Muscle of back (tissue), 11 donors: Measurements from ENCODE around the gene PUS3. TPM values are rescaled to one million over a fixed set of nuclear protein-coding genes. Genes with fewer than 3 reads are reported as not detected.
A peak's percentile ranks its signal among the peaks of the same experiment; 100 is the strongest.
"Not testable (repeated sequence)": the region's sequence is repeated elsewhere in the genome, so short reads cannot be mapped to it uniquely, and the experiment has no call there.

Source experiments
- DNase-seq, 3 donors: peaks; one replicate each; pipeline versions ENCODE4 v3.0.0 to v3.0.0-alpha.2; 2013
- polyA plus RNA-seq, 10 donors: library from polyadenylated mRNA; unstranded; fragments of 120-200 nt; gene quantifications; one replicate each; pipeline ENCODE4 v1.2.1, GENCODE V29; 2013; ENCODE audit not compliant: insufficient read length in 10 of 10

Gene PUS3
- polyA plus RNA-seq, 10 donors, result 9.5 to 14.4 (median 11.7) TPM

DNA sequence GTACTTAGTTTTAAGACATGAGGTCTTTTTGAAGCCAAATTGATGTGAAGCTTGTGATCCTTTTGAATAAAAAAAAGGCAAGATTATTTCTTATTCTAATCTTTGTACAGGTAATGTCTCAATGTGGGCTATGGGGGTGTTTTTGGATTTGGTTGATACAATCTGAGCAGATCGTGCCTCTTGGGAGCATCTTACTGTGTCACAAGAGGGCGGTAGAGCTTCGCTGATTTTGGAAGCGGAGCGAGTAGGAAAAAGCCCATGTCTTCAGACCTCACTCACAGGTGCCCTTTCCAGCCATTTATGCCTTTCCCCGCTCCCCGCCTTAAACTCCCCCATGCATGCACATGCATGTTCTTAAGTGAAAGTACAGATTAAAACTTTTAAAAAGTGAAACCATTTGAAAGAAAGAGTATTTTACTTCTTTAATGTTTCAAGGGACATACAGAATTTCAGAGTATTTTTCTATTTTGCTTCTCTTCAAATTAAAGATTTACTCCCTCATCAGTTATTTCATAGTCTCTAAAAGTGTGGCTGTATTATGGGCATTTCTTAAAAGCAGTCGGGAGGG lies 20.1 kb upstream of the PUS3 start:
- peak; percentile 67 to 88 (median 82) for DNase-seq

DNA sequence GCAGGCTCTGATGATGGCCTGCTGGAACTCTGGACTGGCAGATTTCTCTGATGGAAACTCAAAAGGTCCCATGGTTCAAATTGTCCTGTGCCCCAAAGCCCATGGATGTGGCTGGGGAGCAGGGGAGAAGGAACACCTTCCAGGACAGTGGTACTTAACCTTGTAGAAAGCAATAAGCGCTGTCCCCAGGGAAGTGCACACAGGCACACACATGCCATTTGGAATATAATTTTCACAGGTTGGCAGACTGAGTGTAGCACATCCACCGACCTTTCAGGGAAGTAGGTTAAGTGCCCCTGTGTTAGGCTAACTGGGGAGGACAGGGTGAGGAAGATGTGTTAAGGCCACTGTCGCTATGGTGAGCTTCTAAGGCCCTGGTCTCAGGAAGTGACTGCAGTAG lies 19.1 kb upstream of the PUS3 start:
- DNase-seq, result no peak

DNA sequence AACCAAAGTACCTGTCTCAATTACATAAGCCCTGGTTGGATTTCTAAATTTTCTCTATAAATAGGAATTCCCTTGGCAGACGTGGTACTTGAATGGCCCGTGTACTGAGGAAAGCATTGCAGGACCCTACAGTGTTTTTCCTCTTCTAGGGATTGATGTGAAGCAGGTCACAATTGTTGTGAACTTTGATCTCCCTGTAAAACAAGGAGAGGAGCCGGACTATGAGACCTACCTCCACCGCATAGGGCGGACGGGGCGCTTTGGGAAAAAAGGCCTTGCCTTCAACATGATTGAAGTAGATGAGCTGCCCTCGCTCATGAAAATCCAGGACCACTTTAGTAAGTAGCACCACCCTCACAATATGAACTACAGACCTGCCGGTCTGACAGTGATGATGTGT lies 18.0 kb upstream of the PUS3 start:
- DNase-seq, result no peak

DNA sequence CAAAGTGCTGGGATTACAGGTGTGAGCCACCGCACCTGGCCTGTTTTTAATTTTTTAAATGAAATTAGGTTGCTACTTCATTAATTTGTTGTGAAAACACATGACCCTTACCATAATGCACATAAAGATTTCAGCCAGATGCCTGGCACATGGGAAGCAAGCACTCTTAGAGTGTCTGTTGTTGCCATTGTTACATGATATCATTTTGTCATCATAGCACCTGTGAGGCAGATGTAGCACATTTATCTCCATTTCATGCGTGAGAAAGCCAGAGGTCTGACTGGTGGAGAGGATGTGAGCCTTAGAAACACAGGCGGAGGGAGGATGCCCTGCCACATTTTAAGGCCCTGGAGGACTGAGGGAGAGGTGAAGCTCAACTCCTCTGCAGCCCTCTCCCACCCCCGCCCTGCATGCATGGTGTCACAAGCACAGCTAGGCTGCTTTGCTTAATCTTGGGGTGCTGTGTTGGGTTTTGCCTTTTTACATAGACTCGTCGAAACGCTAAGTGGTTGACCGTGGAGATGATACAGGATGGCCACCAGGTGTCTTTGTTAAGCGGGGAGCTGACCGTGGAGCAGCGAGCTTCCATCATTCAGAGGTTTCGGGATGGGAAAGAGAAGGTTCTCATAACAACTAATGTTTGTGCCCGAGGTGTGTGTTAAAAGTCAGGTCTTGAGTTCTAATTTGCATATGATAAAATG lies 15.3 kb upstream of the PUS3 start:
- DNase-seq, result peak in 1 of 3 donors; percentile 6

DNA sequence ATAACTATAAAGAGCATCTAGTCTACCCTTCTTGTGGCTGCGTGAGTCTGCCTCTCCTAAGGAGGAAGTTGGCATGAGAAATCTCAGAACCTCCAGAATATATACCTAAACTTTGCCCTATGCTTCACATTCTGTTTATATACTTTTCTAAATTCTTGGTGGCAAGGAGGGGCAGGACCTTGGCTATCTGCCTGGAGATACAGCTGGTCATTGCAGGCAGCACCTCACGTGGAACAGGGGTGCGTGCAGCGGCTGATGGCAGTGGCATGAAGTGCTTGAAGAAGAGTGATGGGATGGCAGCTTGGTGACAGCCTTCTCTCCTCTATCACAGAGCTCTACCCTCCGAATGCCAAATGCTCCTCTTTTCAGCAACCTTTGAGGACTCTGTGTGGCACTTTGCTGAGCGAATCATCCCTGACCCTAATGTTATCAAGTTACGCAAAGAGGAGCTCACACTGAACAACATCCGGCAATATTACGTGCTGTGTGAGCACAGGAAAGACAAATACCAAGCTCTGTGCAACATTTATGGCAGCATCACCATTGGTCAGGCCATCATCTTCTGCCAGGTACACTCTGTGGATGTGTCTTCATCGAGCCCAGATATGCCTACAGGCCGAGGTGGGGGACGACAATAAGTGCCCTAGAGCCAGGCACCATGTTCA lies 13.8 kb upstream of the PUS3 start:
- no peak for DNase-seq

DNA sequence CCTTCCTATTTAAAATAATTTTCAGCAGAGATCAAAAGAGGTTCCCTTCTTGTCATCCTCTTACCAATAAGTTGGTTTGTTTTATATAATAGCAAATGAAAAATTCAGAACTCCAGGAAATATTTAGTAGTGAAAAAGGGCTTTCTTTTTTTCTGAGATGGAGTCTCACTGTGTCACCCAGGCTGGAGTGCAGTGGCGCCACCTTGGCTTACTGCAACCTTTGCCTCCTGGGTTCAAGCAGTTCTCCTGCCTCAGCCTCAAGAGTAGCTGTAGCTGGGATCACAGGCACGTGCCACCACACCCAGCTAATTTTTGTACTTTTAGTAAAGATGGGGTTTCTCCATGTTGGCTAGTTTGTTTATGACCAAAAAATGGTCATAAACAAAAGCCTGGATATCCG lies 11.6 kb upstream of the PUS3 start:
- not testable (repeated sequence) for DNase-seq

DNA sequence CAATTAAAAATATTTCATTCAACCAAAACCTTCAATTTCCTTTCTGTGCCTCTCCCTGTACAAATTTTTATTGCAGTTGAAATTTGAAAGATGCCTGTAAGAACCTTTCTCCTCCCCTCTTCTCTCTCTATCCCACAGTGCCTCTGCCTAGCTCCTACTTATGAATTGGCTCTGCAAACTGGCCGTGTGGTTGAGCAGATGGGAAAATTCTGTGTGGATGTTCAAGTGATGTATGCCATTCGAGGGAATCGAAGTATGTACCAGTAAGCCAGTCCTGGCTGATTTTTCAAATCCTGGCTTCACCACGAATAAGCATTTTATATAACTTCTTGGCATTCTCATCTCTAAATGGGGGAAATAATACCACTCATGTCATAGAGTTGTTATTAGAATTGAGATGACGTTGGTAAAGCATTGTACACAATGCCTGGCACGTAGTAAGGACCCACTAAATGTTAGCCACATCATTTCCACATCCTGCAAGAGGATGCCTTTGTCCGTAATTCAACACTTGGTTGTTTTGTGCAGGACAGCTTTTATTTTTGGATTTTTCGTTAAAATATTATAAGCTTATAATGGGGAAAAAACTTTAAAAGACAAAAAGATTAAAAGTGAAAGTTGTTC lies 7.3 kb upstream of the PUS3 start:
- no peak for DNase-seq

DNA sequence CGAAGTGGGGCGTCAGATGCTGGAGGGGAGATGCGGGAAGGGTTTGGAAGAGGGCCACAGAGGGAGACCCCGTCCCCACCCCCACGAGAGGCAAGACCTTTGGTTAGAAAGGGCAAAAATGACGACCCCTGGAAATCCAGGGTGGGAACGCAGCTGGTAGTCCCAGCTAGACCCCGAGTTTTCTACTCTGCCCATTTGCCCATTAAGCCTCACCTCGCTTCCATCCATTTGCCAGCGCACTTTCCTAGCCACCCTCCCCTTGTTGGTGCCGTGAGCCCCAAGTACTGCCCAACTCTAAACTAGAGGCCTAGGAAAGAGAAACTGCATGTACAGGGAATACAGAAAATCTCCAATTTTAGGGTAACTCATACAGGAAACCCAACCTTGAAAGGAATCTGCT lies 1.7 kb upstream of the PUS3 start:
- DNase-seq, result no peak

DNA sequence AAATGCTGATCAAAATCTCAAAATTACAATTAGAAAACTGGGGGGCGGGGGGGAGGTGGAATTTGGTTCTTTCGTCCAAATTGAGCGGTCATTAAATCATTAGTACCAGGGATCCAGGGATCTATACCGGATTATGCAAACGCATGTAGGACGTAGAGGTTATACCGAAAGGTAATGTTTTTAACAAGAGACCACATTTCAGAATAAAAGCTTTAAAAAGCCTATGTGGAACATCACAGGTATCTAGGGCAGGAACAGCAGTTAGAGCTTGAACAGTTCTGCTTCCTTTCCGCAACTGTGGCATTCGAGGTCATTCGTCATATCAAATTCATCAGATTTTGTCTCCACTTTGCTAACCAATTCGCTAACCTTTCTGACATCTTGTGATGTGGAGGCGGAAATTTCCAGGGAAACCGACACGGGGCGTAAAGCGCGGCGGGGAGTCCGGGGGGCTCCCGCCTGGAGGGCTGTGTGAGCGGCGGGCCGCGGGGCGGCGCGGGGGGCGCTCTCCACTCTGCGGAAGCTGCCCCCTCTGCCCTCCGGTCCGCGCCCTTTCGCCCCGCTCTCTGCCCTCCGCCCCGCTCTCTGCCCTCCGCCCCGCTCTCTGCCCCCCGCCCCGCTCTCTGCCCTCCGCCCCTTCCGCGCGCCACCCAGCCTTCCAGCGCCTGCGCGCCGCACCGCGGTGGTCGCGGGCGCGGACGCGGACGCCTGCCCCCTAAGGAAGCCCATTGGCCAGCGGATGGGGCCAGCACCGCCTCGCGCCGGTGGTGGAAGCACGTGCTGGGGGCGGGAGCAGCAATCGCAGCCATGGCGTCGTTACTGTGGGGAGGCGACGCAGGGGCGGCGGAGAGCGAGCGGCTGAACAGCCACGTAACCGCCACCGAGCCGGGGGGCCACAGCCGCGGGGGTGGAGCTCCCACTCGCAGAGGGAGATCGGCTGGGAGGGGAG lies 979 bp upstream of the PUS3 start, which contains the start of gene DDX25:
DDX25 (plus strand) TSS at position 798 of the 949 bp plus-strand sequence; CDS start at position 808, 10 bp downstream.
- peak in 1 of 3 donors; percentile 51 for DNase-seq

DNA sequence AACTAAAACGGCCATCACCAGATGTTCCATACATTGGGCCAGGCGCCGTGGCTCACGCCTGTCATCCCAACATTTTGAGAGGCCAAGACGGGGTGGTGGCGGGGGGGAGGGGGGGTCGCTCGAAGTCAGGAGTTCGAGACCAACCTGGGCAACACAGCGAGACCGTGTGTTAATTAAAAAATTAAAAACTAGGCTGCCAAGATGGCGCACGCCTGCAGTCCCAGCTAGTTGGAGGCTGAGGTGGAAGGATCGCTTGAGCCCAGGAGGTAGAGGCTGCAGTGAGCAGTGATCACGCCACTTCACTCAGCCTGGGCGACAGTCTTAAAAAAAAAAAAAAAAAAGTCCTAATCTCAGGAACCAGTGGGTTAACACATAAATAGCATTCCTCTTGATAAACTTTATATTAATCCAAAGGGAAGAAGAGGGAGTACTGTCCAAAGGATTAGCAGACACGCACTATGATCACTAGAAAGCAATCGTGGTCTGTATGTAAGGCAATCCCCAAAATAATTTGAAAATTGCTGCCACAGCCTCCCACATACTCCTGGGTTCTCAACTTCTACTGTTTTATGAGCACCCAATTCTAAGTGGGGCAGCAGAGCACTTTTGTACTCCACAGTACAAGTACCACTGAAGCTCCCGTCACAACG lies 604 bp downstream of the PUS3 start:
- no peak for DNase-seq

DNA sequence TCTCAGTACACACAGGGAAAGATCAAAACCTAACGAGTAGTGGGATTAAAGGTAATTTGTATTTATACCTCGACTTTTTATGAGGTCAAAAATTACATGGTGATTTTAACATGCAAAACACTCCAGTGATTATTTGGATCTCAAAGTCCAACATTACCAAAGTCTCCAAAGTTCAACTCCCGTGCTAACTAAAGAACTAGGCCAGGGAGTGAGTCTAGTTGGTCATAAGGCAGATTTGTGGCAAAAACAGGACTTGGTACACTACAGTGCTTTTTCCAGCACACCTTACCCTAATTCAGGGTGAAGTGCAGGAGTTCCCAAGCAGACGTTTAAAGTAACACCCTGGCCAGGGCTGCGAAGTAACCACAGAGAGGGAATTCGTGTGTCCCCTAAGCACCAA lies 1.1 kb downstream of the PUS3 start:
- DNase-seq, result no peak

DNA sequence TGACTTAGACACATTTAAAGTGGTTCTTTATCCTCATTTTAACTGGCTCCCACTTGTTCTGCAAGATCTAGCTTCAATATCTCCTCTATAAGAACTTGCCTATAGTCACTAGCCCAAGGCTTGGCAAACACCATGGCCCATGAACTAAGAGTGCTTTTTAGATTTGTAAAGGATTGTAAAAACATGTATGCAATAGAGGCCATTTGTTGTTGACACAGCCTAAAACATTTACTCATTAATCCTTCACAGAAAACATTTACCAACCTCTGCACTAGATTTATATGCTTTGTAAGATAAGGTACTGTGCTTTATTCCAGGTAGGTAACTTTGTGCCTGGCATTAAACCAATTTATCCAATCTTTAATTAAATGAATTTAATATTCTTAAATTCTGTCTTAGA lies 10.0 kb downstream of the PUS3 start:
- DNase-seq, result no peak

DNA sequence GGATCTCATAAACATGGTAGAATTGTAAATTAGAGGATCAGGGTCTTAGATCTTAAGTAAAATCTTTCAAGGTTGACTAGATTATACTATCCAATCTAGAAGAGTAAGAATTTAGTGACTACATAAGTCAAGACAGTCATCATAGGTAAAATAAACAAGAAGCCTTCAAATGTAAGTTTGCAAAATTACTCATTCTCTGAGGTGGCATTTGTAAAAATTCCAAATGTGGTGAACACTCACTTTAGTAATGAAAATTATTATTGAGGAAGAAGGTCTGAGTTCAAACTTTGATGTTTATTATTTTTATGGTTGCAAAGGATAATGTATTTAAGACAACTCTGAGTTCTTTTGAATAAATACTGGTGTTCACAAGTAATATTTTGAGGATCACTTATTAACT lies 10.9 kb downstream of the PUS3 start:
- no peak for DNase-seq

DNA sequence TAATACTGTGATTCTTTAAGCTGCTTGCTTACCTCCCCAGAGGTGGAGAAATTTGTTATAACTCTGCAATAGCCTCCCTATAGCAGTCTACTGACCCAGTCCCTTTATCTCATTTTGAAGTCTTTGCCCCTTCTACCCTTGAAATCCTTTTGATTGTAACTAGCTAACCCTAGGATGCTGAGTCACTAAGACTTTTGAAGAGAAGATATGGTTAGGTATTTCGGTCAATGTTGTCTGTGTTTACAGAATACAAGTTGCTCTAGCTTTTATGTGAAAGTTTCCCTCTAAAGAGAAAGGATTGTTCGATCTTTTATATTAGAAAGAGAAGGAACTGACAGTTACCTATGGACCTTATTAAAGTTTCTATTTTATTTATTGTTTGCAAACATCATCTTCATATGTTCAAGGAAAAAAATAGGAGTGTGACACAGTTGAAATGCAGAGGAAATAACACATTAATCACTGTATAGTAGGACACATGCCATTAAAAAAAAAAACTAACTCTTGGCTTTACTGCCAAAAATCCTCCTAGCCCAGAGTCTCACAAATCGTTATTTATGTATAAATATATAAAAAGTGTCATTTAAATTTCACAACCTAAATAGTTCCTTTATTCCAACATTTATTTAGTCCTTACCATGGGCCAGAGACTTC lies 12.4 kb downstream of the PUS3 start:
- DNase-seq, result no peak

DNA sequence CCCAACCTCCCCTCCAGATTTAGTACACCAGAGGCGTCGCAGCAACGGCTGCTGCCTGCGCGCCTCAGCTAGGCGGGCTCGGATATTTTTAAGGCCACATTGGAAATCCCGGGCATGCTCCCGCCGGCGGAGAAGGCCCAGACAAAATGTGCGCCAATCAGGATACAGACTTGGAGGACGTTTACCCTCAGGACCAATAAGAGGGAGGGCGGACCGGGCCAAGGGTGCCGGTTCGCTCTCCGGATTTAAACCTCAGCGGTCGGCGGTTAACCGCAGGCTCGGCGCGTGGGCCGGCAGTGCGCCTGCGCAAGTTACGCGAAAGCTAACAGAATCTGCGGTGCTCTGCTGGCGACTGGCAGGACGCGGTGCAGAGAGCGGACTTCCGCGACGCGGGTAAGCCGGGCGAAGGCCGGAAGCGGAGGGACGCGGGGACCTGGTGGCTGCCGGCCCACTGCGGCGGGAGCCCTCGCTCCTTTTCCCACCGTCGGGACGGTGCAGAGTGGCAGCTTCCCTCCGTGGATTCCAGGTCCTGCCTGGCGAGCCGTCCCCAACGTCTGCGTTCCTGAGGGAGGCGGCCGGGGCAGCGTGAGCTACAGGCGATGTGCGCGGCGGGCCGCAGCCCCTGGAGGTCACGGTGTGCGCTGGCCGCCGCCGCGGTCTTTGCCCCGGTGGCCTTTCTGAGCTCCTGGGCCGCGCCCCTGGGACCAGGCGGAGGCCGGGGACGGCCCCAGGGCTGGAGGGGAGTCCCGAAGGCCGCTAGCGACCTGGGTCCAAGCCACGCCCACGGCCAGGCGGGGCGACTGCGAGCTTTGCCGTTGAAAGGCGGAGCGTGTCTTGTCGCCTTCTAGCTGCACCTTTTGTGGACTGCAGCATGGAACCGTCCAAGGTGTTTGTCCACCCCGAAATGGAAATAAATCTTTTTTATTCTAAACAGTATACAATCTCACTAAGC lies 15.4 kb downstream of the PUS3 start, which contains the start of gene HYLS1:
HYLS1 (plus strand) TSS at position 296 of the 952 bp plus-strand sequence. CDS start 11,701 bp downstream, outside the sequence.
- DNase-seq, result peak; percentile 94 to 97 (median 96)

DNA sequence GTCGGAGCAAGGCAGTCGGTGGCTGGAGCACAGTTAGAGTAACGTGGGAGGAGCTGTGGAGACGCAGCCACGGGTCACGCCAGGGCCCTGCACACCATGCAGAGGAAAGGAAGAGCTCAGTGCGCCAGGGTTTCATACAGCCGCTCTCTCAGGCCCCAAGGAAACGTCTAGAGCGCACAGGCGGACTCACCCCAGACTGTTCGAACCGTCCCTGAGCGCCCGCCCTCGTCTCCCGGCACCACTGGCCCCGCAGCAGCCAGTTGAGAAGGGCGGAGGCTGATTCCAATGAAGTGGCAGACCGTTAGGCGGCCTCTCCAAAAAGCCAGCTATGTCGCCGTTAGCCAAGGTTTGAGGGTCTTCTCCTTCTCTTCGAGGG lies 16.0 kb downstream of the PUS3 start:
- peak; percentile 11 to 87 (median 41) for DNase-seq

DNA sequence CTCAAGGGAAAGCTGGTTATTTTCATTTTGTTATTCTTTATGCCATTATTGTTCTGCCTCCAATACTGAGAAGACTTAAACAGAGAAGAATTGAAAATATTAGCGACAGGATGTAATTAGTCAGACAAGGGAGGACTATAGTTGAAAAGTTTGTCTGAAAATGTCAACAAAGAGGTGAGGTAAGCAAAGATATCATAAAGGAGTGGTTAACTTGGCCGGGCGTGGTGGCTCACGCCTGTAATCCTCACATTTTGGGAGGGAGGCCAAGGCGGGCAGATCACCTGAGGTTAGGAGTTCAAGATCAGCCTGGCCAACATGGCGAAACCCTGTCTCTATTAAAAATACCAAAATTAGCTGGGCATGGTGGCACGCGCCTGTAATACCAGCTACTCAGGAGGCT lies 19.6 kb downstream of the PUS3 start:
- DNase-seq, result no peak

DNA sequence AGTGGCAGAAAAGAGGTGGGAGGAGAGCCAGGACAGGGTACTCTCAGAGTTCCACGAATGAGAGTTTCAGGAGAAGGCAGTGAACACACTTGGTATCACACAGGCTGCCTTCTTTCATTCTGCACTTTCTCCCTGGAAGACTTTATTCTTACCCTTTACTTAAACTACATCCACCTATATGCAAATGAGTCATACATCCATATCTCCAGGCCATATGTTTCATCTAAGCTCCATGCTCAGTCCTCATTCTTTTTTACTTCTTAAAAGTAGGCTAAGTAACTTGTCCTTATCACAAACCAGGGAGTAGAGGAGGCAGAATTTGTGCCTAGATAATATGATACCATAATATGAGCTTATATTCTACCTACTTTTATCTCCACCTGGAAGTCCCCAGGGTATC lies 21.7 kb downstream of the PUS3 start:
- no peak for DNase-seq

DNA sequence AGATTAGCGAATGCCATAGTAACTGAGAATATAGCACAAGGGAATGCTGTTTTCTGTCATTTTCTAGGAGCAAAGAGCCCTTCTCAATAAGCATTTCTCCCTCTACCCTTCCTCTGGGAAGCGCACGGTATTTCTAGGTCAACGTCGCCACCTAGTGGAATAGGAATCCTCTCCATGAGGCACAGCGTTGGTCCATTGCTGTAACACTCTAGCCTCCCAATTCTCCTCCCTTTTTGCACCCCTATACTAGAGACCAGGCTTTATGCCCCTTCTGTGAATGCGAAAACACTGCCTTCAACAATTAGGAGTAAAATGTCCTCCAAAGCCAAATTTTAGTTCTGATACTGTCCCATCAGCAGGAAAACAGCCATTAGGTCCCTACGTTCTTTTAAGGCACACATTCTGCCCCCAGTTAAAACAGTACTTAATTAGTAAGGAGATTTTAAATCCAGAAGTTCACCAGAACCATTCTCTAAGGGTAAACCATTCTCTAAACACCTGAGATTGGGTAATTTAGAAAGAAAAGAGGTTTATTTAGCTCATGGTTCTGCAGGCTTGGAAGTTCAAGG lies 28.4 kb downstream of the PUS3 start:
- DNase-seq, result peak; percentile 54 to 75 (median 72)
